Activated CD8-positive, alpha-beta memory T cell treated with anti-CD3 and anti-CD28 coated beads for 36 hours (primary cell): ENCODE measurements around the gene PPRC1. TPM values are rescaled to one million over a fixed set of nuclear protein-coding genes. Genes with fewer than 3 reads are reported as not detected.

Experiments used
- CTCF ChIA-PET: fragments of 350-600 bp; sonication (Branson Sonifier 250); formaldehyde crosslinking; loops from one replicate; lab custom pipeline; 2021; ENCODE audit warnings: antibody characterized with exemption; lab: Charles Lee
- POLR2A ChIA-PET: fragments of 350-600 bp; sonication (Branson Sonifier 250); formaldehyde crosslinking; loops from one replicate; lab custom pipeline; 2021; ENCODE audit warnings: antibody characterized with exemption; lab: Charles Lee
- total RNA-seq, 2 experiments: library from RNA; stranded (reverse); gene quantifications; one replicate each; pipeline ENCODE4 v1.2.3, GENCODE V29; 2021

PPRC1 gene
- total RNA-seq, 2 experiments from 2014 or later: 103 to 108 TPM

DNA sequence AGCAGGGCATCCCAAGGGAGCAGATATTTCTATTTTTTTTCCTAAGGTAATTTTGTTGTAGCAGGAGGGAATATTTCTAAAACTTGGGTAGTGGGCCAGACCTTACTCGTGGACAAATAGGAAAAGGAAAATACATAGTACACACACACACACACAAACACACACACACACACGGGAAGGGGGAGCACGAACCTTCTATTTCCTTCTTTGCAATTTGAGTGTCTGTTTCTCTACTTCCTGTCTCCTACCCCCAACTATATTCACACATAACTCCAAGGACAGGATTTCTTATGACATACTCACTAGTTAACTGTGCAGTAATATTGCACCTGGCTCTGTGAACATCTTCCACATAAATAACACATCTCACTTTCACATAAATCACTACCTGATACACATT, 17.1 kb upstream of the PPRC1 start:
- CTCF ChIA-PET: no interaction called here
- POLR2A ChIA-PET: interaction anchor here (1.0 kb wide), 1 partner anchor 39 kb away, joined by 5 read pairs; no protein-coding TSS in a partner anchor

DNA sequence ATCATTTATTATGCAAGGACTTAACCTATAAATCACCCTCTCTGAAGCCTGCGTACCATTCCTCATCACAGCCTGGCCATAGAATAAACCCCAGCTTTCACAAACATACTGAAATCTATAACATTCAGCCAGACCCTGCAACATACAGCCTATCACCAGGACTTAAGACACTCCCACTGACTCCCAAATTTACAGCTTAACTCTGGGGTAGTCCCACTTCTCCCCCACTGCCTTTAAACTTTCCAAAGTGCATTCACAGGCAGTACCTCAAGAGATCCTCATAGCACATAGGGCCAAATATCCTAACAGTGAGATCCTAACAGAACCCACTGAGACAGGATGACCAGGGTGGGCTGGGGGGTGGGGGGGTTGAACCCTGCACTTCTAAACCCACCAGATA, 16.2 kb upstream of the PPRC1 start:
- ChIA-PET CTCF (no interaction called here), POLR2A (no interaction called here)

DNA sequence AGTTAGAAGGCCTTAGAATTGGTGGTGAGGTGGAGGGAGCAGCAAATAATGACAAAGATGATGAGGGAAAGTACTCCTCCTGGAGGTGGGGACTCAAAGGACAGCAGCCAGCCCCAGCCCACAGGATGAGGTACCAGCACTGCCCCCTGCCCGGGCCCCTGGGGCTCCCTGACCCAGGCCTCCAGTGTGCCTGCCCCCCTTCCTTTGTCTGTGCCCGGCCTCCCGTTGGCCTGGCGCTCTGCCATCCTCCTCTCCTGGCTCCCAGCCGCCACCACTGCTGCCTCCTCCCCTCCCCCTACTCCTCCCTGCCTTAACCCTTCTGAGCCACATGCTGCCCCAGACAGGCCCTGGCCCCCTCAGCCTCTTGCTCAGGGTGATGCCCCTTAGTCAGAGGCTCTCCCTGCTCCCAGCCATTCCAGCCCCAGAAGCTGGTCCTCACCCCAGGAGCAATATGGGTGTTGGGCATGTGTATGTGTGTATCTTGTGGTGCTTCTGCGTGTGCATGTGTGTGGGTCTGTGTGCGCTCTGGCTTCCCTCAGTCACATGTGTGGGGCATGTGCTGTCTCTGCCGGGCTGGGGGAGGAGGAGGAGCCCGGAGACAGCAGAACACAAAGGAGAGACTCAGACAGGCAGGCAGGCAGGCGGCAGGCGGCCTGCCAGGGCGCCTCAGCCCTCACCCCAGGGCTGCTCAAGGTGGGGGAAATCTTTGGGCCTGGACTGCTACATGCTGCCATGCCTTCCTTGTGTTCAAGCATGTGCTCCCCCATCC, 15.3 kb upstream of the PPRC1 start:
- ChIA-PET CTCF (interaction anchor here (1.8 kb wide), 1 partner anchor 14 kb away, joined by 6 read pairs; no protein-coding TSS in a partner anchor), POLR2A (interaction anchor here (0.6 to 1.4 kb wide), 3 partner anchors 10 to 527 kb away, joined by 3 to 10 read pairs (median 5); no protein-coding TSS in a partner anchor)

DNA sequence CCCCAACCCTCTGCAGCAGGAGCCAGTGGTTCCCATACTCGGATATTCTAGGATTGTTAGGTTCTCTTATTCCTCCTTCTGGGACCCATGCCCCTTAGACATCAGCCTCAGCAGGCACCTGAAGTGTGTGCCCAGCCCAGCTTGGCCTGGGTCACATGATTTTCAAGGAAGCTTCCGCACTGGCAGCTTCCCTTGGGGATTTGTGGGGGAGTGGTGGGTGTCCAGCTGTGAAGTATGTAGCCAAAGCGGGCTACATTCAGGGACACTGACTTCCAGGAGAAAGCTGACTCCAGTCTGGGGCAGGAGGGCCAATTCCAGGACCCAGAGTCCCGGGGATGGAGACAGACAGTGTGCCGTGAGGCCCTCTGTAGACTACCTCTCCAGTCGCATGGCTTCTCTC, 14.0 kb upstream of the PPRC1 start:
- CTCF ChIA-PET: interaction anchor here (1.2 to 1.8 kb wide), 3 partner anchors 13 to 284 kb away, joined by 3 to 6 read pairs (median 5); partner anchors contain the start of gene PPRC1

DNA sequence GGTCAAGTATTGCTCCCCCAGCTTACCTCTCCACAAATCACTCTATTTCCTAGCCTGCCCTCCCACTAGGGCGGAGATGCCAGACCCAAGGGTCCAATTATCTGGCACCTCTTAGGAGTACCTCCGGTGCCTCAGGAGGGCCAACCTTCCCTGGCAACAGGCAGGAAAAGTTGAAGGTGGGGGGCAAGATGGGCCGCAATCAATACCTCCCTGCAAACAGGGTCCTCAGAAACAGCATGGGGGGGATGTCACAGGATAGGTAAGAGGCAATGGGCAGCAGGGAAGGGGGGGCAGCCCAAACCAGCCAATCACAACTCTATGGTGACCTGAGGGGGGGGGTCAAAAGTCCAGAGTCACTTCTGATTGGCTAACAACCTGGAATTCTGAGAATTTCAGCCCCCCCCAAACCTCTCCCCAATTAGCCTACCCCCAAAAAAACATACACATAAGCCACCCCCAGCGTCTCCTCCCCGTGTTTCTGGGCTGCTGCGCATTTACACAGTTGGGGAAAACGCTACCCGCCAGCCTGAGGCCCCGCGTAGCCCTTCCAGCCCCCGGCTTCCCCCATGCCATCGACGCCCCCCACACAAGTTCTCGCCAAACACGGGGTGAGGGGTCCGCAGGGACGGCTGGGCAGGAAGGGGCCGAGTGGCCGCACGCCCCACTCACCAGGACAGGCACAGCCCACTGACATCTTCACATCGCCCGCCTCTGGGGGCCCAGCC, 13.3 kb upstream of the PPRC1 start:
- POLR2A ChIA-PET: interaction anchor here (1.4 kb wide), 1 partner anchor 8 kb away, joined by 3 read pairs; no protein-coding TSS in a partner anchor
- CTCF ChIA-PET: interaction anchor here (1.2 to 1.8 kb wide), 3 partner anchors 12 to 284 kb away, joined by 3 to 6 read pairs (median 5); partner anchors contain the start of gene PPRC1

More for the DNA sequence above, 14.0 kb upstream of the PPRC1 start:
- POLR2A ChIA-PET: interaction anchor here (1.0 to 1.4 kb wide), 2 partner anchors 9 to 526 kb away, joined by 3 to 10 read pairs; no protein-coding TSS in a partner anchor

DNA sequence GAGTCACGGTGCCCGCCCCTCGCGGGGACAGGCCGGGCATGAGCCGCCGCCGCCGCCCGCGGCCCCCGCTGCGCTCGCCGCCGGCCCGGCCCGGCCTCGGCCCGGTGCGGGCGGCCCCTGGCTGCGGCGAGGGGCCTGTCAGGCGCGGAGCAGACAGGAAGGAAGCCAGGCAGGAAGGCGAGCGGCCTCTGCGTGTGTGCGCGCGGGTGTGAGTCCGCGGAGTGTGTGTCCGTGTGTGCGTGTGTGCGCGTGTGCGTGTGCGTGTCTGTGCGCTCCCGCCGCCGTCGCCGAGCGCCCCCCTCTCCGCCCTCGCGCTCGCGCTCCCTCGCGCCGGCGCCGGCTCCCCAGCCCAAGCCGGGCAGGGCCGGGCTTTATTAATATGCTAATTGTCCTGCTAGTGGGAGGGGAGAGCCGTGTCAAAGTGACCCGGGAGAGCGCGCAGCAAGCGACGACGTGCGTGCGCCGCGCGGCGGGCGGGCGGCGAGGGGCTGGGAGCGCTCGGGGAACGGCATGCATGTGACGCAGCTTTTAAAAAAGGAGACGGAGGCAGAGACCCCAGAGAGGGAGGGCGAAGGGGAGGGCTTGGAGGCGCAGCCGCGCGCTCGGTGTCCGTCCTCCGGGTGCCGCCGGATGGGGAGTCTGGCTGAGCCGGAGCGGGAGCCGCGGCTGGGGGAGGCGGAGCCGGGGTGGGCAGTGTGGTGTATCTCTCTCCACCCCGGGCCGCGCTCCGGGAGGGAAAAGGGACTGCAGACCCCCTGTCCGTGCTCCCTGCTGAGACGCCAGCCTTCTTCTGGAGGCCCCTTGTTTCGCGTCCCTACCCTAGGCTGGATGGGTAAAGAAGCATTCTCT, 12.5 kb upstream of the PPRC1 start, which contains the start of gene LDB1:
LDB1 (minus strand) TSS at position 227 of the 849 bp plus-strand sequence. CDS start 258 bp downstream, outside the sequence.
- POLR2A ChIA-PET: no interaction called here

DNA sequence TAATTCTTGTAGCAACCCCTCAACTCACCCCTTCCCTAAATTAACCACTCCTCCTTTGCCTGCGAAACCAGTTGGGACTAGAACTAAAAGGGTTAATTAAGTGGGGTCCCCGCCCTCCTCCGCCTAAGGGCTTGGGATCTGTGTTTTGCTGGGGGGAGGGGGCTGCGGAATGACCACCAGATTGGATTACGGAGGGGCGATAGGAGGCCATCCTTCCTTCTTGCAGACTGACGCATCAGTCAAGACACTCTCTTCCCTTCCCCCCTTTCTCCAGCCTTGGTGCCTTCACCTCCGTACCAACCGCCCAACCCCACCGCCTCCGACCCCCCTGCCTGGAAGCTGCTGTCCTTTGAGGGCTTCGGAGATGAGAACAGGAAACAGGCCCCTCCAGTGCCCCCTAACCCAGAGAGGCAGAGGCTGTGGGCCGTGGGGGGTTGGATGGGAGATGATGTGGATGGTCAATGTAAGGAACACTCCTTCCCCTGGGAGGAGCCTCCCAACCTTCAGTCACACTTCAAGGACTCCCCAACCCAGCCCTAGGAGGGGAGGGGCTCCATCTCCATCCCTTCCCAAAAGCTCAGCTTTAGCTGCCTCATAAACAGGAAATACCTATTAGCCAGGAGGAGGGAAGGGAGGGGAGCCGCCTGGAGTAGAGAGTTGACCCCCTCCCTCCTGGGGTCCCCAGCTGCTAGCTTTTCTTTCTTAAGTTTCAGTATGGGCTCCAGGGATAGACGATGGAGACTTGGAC, 11.7 kb upstream of the PPRC1 start:
- CTCF ChIA-PET: interaction anchor here (1.2 to 4.4 kb wide), 2 partner anchors 11 to 47 kb away, joined by 3 to 22 read pairs; partner anchors contain the start of gene PPRC1
- POLR2A ChIA-PET: interaction anchor here (0.6 kb wide), 2 partner anchors 16 to 282 kb away, joined by 3 to 6 read pairs; no protein-coding TSS in a partner anchor

More for the DNA sequence above, 12.5 kb upstream of the PPRC1 start, which contains the start of gene LDB1:
- CTCF ChIA-PET: interaction anchor here (4.4 kb wide), 1 partner anchor 12 kb away, joined by 22 read pairs; the partner anchor contains the start of gene PPRC1

DNA sequence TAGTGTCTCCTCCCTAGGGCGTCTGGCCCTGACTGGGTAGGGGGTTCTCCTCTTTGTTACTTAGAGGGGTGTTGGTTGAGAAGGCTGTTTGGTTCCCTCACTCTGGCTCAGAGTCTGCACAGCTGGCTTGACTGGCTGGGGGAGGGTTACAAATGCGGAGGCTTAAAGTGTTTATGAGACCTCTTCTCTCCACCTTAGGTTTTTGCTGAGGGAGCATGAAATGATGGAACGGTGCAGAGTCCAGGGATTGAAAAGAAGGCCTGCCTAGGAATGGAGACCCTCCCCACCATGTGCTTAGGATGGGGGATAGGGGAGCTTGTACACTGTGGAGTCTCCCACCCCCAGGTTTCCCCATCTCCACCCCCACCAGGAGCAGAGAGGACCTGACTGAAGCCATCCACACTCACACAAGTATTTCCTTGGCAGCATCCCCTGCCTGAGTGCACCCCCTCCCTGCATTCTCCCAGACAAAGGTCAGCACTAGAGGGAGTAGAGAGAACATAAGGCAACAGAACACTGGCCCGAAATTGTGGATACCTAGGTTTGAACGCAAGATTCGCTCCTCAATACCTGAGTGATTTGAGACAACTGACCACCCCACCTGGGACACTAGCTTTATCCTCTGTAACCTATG, 11.0 kb upstream of the PPRC1 start:
- CTCF ChIA-PET: interaction anchor here (1.2 to 4.4 kb wide), 2 partner anchors 10 to 47 kb away, joined by 3 to 22 read pairs; partner anchors contain the start of gene PPRC1
- POLR2A ChIA-PET: interaction anchor here (0.6 kb wide), 2 partner anchors 17 to 282 kb away, joined by 3 to 6 read pairs; no protein-coding TSS in a partner anchor

DNA sequence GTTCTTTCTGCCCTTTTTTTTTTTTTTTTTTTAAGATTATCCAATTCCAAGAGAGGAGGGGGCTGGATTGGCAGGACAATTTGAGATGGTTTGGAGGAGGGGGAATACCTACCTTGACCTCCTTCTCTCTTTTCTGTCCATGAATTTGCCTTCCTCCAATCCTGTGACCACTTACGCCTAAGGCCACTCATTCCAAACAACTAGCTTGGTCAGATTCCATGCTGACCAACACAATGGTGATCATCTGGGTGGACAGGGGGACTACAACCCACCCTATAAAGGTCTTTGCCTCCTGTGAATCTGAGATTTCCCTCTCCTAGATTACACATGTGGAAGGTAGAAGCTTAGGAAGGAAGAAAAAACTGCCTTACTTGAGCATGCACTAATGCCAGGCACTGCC, 10.4 kb upstream of the PPRC1 start:
- POLR2A ChIA-PET: interaction anchor here (0.7 kb wide), 1 partner anchor 12 kb away, joined by 5 read pairs; no protein-coding TSS in a partner anchor
- CTCF ChIA-PET: interaction anchor here (0.7 to 4.4 kb wide), 3 partner anchors 9 to 281 kb away, joined by 3 to 22 read pairs (median 5); partner anchors contain the start of gene PPRC1

DNA sequence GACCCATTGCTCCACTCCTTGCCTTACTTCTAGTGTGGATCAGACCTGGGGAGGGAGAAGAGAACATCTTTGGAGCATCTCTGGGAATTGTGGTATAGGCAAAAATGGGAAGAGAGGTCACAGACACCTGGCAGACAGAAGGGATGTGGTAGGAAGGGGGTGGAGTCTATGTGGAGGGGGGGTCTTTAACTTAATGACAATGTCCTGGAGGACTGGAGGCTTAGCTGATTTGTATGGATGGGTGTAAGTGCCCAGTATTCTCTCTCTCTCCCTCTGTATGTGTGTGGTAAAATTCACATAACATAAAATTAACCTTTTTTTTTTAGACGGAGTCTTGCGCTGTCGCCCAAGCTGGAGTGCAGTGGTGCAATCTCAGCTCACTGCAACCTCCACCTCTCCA, 9.6 kb upstream of the PPRC1 start:
- ChIA-PET CTCF (interaction anchor here (0.6 to 4.4 kb wide), 4 partner anchors 9 to 46 kb away, joined by 3 to 22 read pairs (median 3); partner anchors contain the start of gene PPRC1), POLR2A (no interaction called here)

DNA sequence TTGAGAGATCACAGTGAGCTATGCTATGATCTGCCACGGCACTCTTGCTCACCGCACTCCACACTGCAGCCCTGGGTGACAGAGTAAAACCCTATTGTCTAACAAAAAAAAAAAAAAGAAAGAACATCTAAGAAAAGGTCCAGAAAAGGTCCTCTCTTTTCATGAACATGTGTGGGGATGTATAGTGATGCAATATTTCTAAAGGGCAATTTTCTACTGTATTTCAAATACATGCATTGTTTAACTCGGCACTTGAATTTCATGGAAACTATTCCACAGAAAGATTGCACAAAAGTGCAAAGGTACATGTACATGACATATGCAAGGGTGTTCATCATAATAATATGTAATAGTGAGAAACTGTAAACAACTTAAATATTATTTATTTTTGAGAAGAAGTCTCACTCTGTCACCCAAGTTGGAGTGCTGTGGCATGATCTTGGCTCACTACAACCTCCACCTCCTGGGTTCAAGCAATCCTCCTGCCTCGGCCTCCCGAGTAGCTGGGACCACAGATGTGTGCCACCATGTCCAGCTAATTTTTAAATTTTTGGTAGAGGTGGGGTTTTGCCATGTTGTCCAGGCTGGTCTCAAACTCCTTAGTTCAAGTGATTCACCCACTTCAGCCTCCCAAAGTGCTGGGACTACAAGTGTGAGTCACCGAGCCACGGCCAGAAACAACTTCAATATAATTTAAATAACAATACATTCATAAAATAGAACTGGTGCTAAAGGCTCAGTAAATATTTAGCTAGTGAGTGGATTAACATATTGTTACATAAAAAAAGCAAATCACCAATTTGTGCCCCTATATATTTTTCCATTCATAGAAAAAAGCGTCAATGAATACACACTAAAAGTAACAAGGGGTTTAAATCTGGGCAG, 1.3 kb upstream of the PPRC1 start:
- ChIA-PET POLR2A (interaction anchor here (0.6 kb wide), 2 partner anchors 24 to 301 kb away, joined by 3 to 6 read pairs; partner anchors contain the start of gene CUEDC2), CTCF (interaction anchor here (1.0 to 2.5 kb wide), 5 partner anchors 9 to 280 kb away, joined by 3 to 22 read pairs (median 4); no protein-coding TSS in a partner anchor)

DNA sequence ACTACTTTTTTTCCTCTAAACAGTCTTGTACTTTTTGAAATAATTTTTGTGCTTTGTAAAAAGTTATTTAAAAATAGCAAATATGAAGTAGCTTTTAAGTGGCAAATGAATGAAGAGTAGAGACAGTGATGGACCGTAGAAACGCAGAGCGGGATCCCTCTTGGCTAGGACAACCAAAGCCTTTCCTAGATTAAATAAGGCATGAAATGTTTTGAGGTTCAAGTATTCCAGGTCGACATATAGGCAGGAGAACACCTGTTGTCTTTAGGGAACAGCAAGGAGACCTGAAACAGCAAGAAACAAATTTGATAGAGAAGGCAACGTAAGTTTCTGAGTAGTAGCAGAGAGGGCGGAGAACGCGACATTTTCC, 662 bp upstream of the PPRC1 start:
- ChIA-PET POLR2A (interaction anchor here (0.7 kb wide), 1 partner anchor 20 kb away, joined by 3 read pairs; the partner anchor contains the start of gene NOLC1), CTCF (interaction anchor here (0.9 to 2.5 kb wide), 7 partner anchors 9 to 279 kb away, joined by 3 to 22 read pairs (median 4); no protein-coding TSS in a partner anchor)

DNA sequence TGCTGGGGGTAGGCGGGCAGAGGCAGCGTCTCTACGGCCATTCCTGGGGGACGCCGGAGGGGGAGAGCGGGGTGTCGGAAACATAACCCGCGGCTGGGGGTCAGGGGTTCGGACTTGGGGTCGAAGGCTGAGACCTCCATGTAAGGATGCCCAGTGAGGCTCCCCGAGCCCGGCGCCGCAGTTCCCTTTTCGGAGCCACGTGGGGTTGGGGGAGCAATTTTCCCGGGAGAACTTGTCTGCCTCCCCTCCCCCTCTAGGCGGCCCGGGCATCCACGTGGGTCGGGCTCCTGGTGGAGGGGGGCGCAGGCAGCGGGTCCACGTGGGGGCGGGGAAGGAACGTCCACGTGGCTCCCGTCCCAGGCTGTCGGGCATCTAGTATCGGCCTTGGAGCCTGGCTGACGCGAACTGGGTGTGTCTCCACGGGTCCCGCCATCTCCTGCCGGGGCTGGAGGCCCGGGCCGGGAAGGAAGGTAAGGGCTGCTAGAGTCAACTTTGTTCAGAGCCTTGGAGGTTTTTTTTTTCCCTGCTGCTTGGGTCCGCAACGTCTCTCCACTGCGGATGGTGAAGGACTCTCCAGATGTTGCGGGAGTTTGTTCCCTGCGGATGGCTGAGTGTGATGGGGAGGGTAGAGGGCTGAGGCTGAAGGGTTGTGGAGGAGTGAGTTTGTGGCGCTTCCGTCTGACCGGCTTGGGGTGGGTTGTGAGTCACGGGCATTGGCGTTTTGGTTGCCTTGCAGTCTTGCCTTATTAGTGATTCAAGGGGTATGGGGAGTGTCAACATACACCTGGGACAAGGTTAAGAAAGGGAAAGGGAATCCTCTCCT, 744 bp downstream of the PPRC1 start:
- ChIA-PET POLR2A (interaction anchor here (2.6 kb wide), 1 partner anchor 18 kb away, joined by 14 read pairs; the partner anchor contains the start of gene NOLC1), CTCF (interaction anchor here (1.0 to 1.1 kb wide), 2 partner anchors 12 to 298 kb away, joined by 3 read pairs; no protein-coding TSS in a partner anchor)

DNA sequence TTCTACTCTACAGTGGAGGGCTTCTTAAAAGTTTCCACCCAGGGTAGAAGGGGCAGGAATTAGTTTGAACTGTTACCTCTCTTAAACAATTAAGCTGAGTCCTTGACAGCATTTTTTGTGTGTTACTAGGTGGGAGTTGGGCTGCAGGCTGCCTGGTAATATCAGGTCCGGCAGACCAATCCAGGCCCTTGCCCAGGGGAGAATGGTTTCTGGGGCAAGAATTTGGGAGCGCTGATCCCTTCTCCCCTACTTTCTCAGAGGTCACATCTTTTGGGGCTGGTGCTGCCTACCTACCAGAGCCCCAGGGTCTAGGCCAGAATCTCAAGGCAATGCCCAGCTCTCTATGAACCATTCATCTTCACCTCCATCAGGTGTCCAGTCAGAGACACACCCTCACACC, 1.6 kb downstream of the PPRC1 start:
- CTCF ChIA-PET: interaction anchor here (1.0 to 1.6 kb wide), 3 partner anchors 11 to 299 kb away, joined by 3 read pairs; no protein-coding TSS in a partner anchor

More for the DNA sequence above, 1.6 kb downstream of the PPRC1 start:
- POLR2A ChIA-PET: interaction anchor here (0.6 to 2.6 kb wide), 2 partner anchors 12 to 17 kb away, joined by 5 to 14 read pairs; partner anchors contain the start of gene NOLC1
